ENCODE data around the gene MKLN1. TPM values are rescaled to one million over a fixed set of nuclear protein-coding genes. Genes with fewer than 3 reads are reported as not detected.

MKLN1 gene
- total RNA-seq, 1 experiment from 2014 or later = 48.5 TPM

- Histone ChIP-seq H3K27me3 (ENCODE audit: insufficient read depth, low read length) (no peaks in the 10 kb centered on the region), H3K4me2 (ENCODE audit: low read length) (no peak overlapping the region), H3K79me2 (ENCODE audit: insufficient read depth, low read length) (no peaks in the 10 kb centered on the region), H3K9me2 (ENCODE audit: insufficient read depth) (no peaks in the 10 kb centered on the region), H3K4me1 (ENCODE audit: control insufficient read depth in 1 of 2, insufficient read depth in 2 of 2, low read length in 2 of 2) (no peaks in the 10 kb centered on the region), H3K9ac (ENCODE audit: low read length) (no peak overlapping the region), H2AFZ (ENCODE audit: low read depth, low read length, poor library complexity, severe bottlenecking) (no peak overlapping the region), H4K20me1 (ENCODE audit: insufficient read depth) (no peaks in the 10 kb centered on the region), H3K36me3 (ENCODE audit: control insufficient read depth in 1 of 2, insufficient read depth in 2 of 2, low read length in 2 of 2) (no peaks in the 10 kb centered on the region), H3K9me3 (ENCODE audit: control insufficient read depth in 1 of 2, insufficient read depth in 1 of 2, low read depth in 1 of 2, low read length in 2 of 2) (no peaks in the 10 kb centered on the region), H3K4me3 (replicated peaks in 1 of 2; ENCODE audit: low read depth in 1 of 2, low read length in 2 of 2) (no peak overlapping the region), H3K27ac (ENCODE audit: low read depth, low read length) (no peak overlapping the region)
- DNase-seq (ENCODE audit: low read depth, low spot score) (no peak), ATAC-seq (no peak)
- ChIA-PET RAD21 (ENCODE audit: low non-redundant PET in 1 of 2, low total read pairs in 2 of 2, uncharacterized antibody in 2 of 2, unreplicated experiment in 2 of 2) (no interaction called here), CTCF (interaction anchor here (1.2 kb wide), 1 partner anchor 10 kb away, joined by 6 read pairs; no protein-coding TSS in a partner anchor), POLR2A (no interaction called here)
- TF ChIP-seq EZH2 (IDR thresholded peaks at IDR 0.05) (no peak), RAD21 (IDR thresholded peaks at IDR 0.05; ENCODE audit: low read depth) (no peak), YY1 (IDR thresholded peaks at IDR 0.05; ENCODE audit: extremely low read depth, insufficient replicate concordance, low read depth, low read length) (no peak), MAX (IDR thresholded peaks at IDR 0.05) (no peak), SIN3A (IDR thresholded peaks at IDR 0.05; ENCODE audit: low read depth) (no peak), CEBPB (IDR thresholded peaks at IDR 0.05; ENCODE audit: low read depth) (no peak), CBX3 (IDR thresholded peaks at IDR 0.05; ENCODE audit: low read depth) (no peak), CTCF (IDR thresholded peaks at IDR 0.05 in 2 of 3, conservative IDR thresholded peaks at IDR 0.05 in 1 of 3; ENCODE audit: borderline replicate concordance in 1 of 3, insufficient read depth in 1 of 3, low read depth in 2 of 3, low read length in 2 of 3) (no peak), JUND (IDR thresholded peaks at IDR 0.05) (no peak), FOSL1 (IDR thresholded peaks at IDR 0.05; ENCODE audit: low read depth) (no peak), POLR2A (IDR thresholded peaks at IDR 0.05; ENCODE audit: borderline replicate concordance, extremely low read depth, insufficient read depth, insufficient read length) (no peak), POLR2AphosphoS5 (IDR thresholded peaks at IDR 0.05; ENCODE audit: low read depth, low read length) (no peak)
- BruUV-seq (replicated peaks) = no TSS peak
- intact Hi-C loops (cut with micrococcal nuclease) = no loop called here
Observed at GRCh38 chr7:131292141-131292905, 35.4 kb upstream of the MKLN1 start.

Measured in HCT116 (cell line).